Measurements from ENCODE around the gene TANC1. TPM values are rescaled to one million over a fixed set of nuclear protein-coding genes. Genes with fewer than 3 reads are reported as not detected.

Gene TANC1
- total and polyA plus RNA-seq, 2 donors (not counting 3 experiments of a cell fraction or from before 2014, with no cell fraction given) = 58.9 to 99.4 TPM

GRCh38 chr2:159256159-159256558 lies 287.7 kb downstream of the TANC1 start:
- no peaks in the 10 kb centered on the region for H3K79me2 ChIP-seq (ENCODE audit: control insufficient read depth, insufficient read depth, low read length)
- dilution Hi-C loops (cut with MboI; ENCODE audit: extremely low pct_ligation_motif_present, low sequenced_read_pairs) = no loop called here
- peak; percentile 44 for DNase-seq (ENCODE audit: low read depth, low spot score)
- no peaks in the 10 kb centered on the region for H3K9me3 ChIP-seq (replicated peaks; ENCODE audit: control insufficient read depth, insufficient read depth, low read length)
- H3K27ac ChIP-seq (ENCODE audit: insufficient read depth, low read depth, low read length) = no peak overlapping the region
- H3K9me1 ChIP-seq (replicated peaks; ENCODE audit: control insufficient read depth, extremely low read depth, insufficient read depth, low read length) = no peaks in the 10 kb centered on the region
- peak; percentile 52 for FAIRE-seq
- no peaks in the 10 kb centered on the region for H3K36me3 ChIP-seq (ENCODE audit: control insufficient read depth in 2 of 2, extremely low read depth in 1 of 2, insufficient read depth in 2 of 2, low read length in 2 of 2)
- no peak overlapping the region for H3K9ac ChIP-seq (replicated peaks; ENCODE audit: extremely low read depth, insufficient read depth, low read length)
- no peaks in the 10 kb centered on the region for H4K20me1 ChIP-seq (replicated peaks; ENCODE audit: control insufficient read depth, extremely low read depth, insufficient read depth, low read length)
- no TSS peak for BruUV-seq (replicated peaks)
- no peak for TF ChIP-seq MYC (IDR thresholded peaks at IDR 0.05; ENCODE audit: low read depth, low read length)
- TF ChIP-seq JUN (IDR thresholded peaks at IDR 0.05; ENCODE audit: borderline replicate concordance, insufficient read depth, insufficient read length, low read depth) = no peak
- no peak for TF ChIP-seq CTCF (IDR thresholded peaks at IDR 0.05; ENCODE audit: extremely low read depth in 1 of 2, insufficient read depth in 1 of 2, low read depth in 1 of 2, low read length in 2 of 2)
- TF ChIP-seq GATA2 (IDR thresholded peaks at IDR 0.05; ENCODE audit: insufficient read depth, insufficient read length, low read depth, low read length) = no peak
- TF ChIP-seq POLR2AphosphoS5 (IDR thresholded peaks at IDR 0.05; ENCODE audit: insufficient read depth, low read depth, low read length) = no peak
- no peak overlapping the region for H2AFZ ChIP-seq (ENCODE audit: low read depth, low read length)
- ChIA-PET CTCF (interaction anchor here (0.8 to 0.9 kb wide), 3 partner anchors 21 to 666 kb away, joined by 3 read pairs; no protein-coding TSS in a partner anchor), POLR2A (no interaction called here)
- intact Hi-C loops (cut with micrococcal nuclease) = no loop called here
- no peaks in the 10 kb centered on the region for H3K27me3 ChIP-seq (ENCODE audit: control insufficient read depth in 2 of 2, insufficient read depth in 2 of 2, low read length in 2 of 2)
- peaks cover 4% of the 10 kb centered on the region for H3K4me1 ChIP-seq (ENCODE audit: control insufficient read depth, extremely low read depth, insufficient read depth, low read length)
- no peak overlapping the region for H3K4me3 ChIP-seq (replicated peaks in 1 of 3; ENCODE audit: insufficient read depth in 1 of 3, low read depth in 1 of 3, low read length in 3 of 3)
- no peak overlapping the region for H3K4me2 ChIP-seq (ENCODE audit: insufficient read depth, low read length)

GRCh38 chr2:159262226-159262625 lies 293.8 kb downstream of the TANC1 start:
- Histone ChIP-seq H3K79me2 (ENCODE audit: control insufficient read depth, insufficient read depth, low read length) (no peaks in the 10 kb centered on the region), H3K27ac (ENCODE audit: insufficient read depth, low read depth, low read length) (no peak overlapping the region), H3K4me1 (ENCODE audit: control insufficient read depth, extremely low read depth, insufficient read depth, low read length) (no peaks in the 10 kb centered on the region), H3K4me2 (ENCODE audit: insufficient read depth, low read length) (no peak overlapping the region), H3K9me1 (replicated peaks; ENCODE audit: control insufficient read depth, extremely low read depth, insufficient read depth, low read length) (no peaks in the 10 kb centered on the region), H3K36me3 (ENCODE audit: control insufficient read depth in 2 of 2, extremely low read depth in 1 of 2, insufficient read depth in 2 of 2, low read length in 2 of 2) (no peaks in the 10 kb centered on the region), H3K4me3 (replicated peaks in 1 of 3; ENCODE audit: insufficient read depth in 1 of 3, low read depth in 1 of 3, low read length in 3 of 3) (no peak overlapping the region), H3K27me3 (ENCODE audit: control insufficient read depth in 2 of 2, insufficient read depth in 2 of 2, low read length in 2 of 2) (no peaks in the 10 kb centered on the region), H4K20me1 (replicated peaks; ENCODE audit: control insufficient read depth, extremely low read depth, insufficient read depth, low read length) (no peaks in the 10 kb centered on the region), H3K9ac (replicated peaks; ENCODE audit: extremely low read depth, insufficient read depth, low read length) (no peak overlapping the region), H3K9me3 (replicated peaks; ENCODE audit: control insufficient read depth, insufficient read depth, low read length) (no peaks in the 10 kb centered on the region), H2AFZ (ENCODE audit: low read depth, low read length) (no peak overlapping the region)
- FAIRE-seq (no peak), DNase-seq (ENCODE audit: low read depth, low spot score) (no peak)
- ChIA-PET CTCF (interaction anchor here (0.9 to 1.8 kb wide), 2 partner anchors 12 to 13 kb away, joined by 3 to 8 read pairs; no protein-coding TSS in a partner anchor), POLR2A (no interaction called here)
- no peak for TF ChIP-seq FOS (IDR thresholded peaks at IDR 0.05; ENCODE audit: borderline replicate concordance, insufficient read depth, low read length)
- TF ChIP-seq CTCF (IDR thresholded peaks at IDR 0.05; ENCODE audit: extremely low read depth in 1 of 2, insufficient read depth in 1 of 2, low read depth in 1 of 2, low read length in 2 of 2) = no peak
- TF ChIP-seq GATA2 (IDR thresholded peaks at IDR 0.05; ENCODE audit: insufficient read depth, insufficient read length, low read depth, low read length) = no peak
- no peak for TF ChIP-seq POLR2AphosphoS5 (IDR thresholded peaks at IDR 0.05; ENCODE audit: insufficient read depth, low read depth, low read length)
- TF ChIP-seq JUN (IDR thresholded peaks at IDR 0.05; ENCODE audit: borderline replicate concordance, insufficient read depth, insufficient read length, low read depth) = no peak
- no peak for TF ChIP-seq MYC (IDR thresholded peaks at IDR 0.05; ENCODE audit: low read depth, low read length)
- TF ChIP-seq MAX (IDR thresholded peaks at IDR 0.05; ENCODE audit: insufficient read depth, insufficient read length) = no peak
- TF ChIP-seq EZH2 (IDR thresholded peaks at IDR 0.05; ENCODE audit: borderline replicate concordance, low read depth, low read length, severe bottlenecking) = no peak
- no peak for TF ChIP-seq POLR2A (IDR thresholded peaks at IDR 0.05; ENCODE audit: low read depth, low read length)
- no TSS peak for BruUV-seq (replicated peaks)
- intact Hi-C loops (cut with micrococcal nuclease) (no loop called here), dilution Hi-C loops (cut with MboI; ENCODE audit: extremely low pct_ligation_motif_present, low sequenced_read_pairs) (no loop called here)
